K562 (cell line): ENCODE results near the gene ATP6V1F. TPM values are rescaled to one million over a fixed set of nuclear protein-coding genes. Genes with fewer than 3 reads are reported as not detected.

ENCODE experiments used
- BRD9 ChIP-seq: fragments of 450-650 bp; IDR thresholded peaks from 2 replicates; pipeline ENCODE4 v1.6.1; 2018; ENCODE audit warnings: low read depth; ENCODE audit not compliant: partially characterized antibody
- CAMTA2 ChIP-seq: fragments of 250-450 bp; sonication (Bioruptor Pico); conservative IDR thresholded peaks from 2 replicates; pipeline ENCODE4 v1.5.1; 2022
- CXXC5 ChIP-seq: fragments of 250-450 bp; sonication (Bioruptor Pico); IDR thresholded peaks from 2 replicates; pipeline ENCODE4 v1.8.0; 2022; ENCODE audit warnings: inconsistent platforms, mild to moderate bottlenecking, moderate library complexity
- ETV6 ChIP-seq, 3 experiments: fragments of 150-350 bp in 1 of 3; sonication (generic) in 1 of 3; formaldehyde crosslinking in 1 of 3; IDR thresholded peaks; 2 replicates each; pipeline versions ENCODE4 v1.6.1 to v1.8.0; 2014 to 2022; ENCODE audit warnings: borderline replicate concordance in 2 of 3, low read depth in 2 of 3, antibody characterized with exemption in 1 of 3, low read length in 1 of 3, mild to moderate bottlenecking in 1 of 3, missing genetic modification reagents in 1 of 3
- HBP1 ChIP-seq: fragments of 450-650 bp; formaldehyde crosslinking; IDR thresholded peaks from 2 replicates; pipeline ENCODE4 v1.4.0; 2022; ENCODE audit warnings: missing genetic modification characterization
- IRF1 ChIP-seq: sonication (generic); formaldehyde crosslinking; IDR thresholded peaks from 2 replicates; pipeline ENCODE4 v1.8.0; 2022; ENCODE audit warnings: missing genetic modification reagents, mild to moderate bottlenecking, borderline replicate concordance
- JUND ChIP-seq, 2 experiments: IDR thresholded peaks; 2 replicates in 1 of 2; 3 replicates in 1 of 2; pipeline ENCODE4 v1.6.1; 2011; ENCODE audit warnings: borderline replicate concordance in 2 of 2, low read depth in 2 of 2, low read length in 2 of 2, improper control_type of control experiment in 1 of 2, missing biosample characterization in 1 of 2, missing genetic modification characterization in 1 of 2, missing genetic modification reagents in 1 of 2
- KDM5B ChIP-seq: fragments of 200-600 bp; sonication (generic); IDR thresholded peaks from 2 replicates; pipeline ENCODE4 v1.6.1; 2012; ENCODE audit warnings: low read depth, mild to moderate bottlenecking, moderate library complexity, low read length, control low read depth, inconsistent platforms; ENCODE audit not compliant: insufficient replicate concordance
- MEF2A ChIP-seq: IDR thresholded peaks from 2 replicates; pipeline ENCODE4 v1.6.1; 2011; ENCODE audit warnings: low read depth, mild to moderate bottlenecking, low read length, moderate library complexity; ENCODE audit not compliant: control insufficient read depth
- MLX ChIP-seq, 2 experiments: fragments of 450-650 bp in 1 of 2; sonication (generic) in 1 of 2; formaldehyde crosslinking; conservative IDR thresholded peaks; 2 replicates each; pipeline versions ENCODE4 v1.4.0 to v1.8.1; 2020 to 2022; ENCODE audit warnings: mild to moderate bottlenecking in 1 of 2, missing genetic modification reagents in 1 of 2
- NCOA1 ChIP-seq: fragments of 450-650 bp; IDR thresholded peaks from 2 replicates; pipeline ENCODE4 v1.6.1; 2016; ENCODE audit warnings: low read depth
- SIN3B ChIP-seq: fragments of 450-650 bp; IDR thresholded peaks from 2 replicates; pipeline ENCODE4 v1.6.1; 2017; ENCODE audit warnings: low read depth, mild to moderate bottlenecking, moderate library complexity
- SMARCB1 ChIP-seq: IDR thresholded peaks from 2 replicates; pipeline ENCODE4 v1.6.1; 2011; ENCODE audit warnings: improper control_type of control experiment, low read depth; ENCODE audit not compliant: insufficient read length
- SPI1 ChIP-seq: IDR thresholded peaks from 2 replicates; pipeline ENCODE4 v1.6.1; 2011; ENCODE audit warnings: low read depth, low read length, control low read depth, borderline replicate concordance
- TAF1 ChIP-seq: IDR thresholded peaks from 2 replicates; pipeline ENCODE4 v1.6.1; 2011; ENCODE audit warnings: mild to moderate bottlenecking, low read length, moderate library complexity; ENCODE audit not compliant: insufficient read depth, control insufficient read depth, severe bottlenecking; ENCODE audit errors: extremely low read depth
- ZC3H11A ChIP-seq: IDR thresholded peaks from 2 replicates; pipeline ENCODE4 v1.6.1; 2012; ENCODE audit warnings: low read depth, low read length, improper control_type of control experiment
- ZNF239 ChIP-seq: fragments of 250-450 bp; sonication (Bioruptor Pico); IDR thresholded peaks from 2 replicates; pipeline ENCODE4 v1.4.0; 2020; ENCODE audit warnings: mild to moderate bottlenecking
- ZNF263 ChIP-seq: sonication (generic); formaldehyde crosslinking; IDR thresholded peaks from 2 replicates; pipeline ENCODE4 v1.8.0; 2022; ENCODE audit warnings: mild to moderate bottlenecking, missing genetic modification reagents, borderline replicate concordance
- ZNF707 ChIP-seq: fragments of 250-450 bp; sonication (Bioruptor Pico); conservative IDR thresholded peaks from 2 replicates; pipeline ENCODE4 v1.8.0; 2022; ENCODE audit warnings: inconsistent platforms, mild to moderate bottlenecking, moderate library complexity
- ZNF75A ChIP-seq: fragments of 450-650 bp; formaldehyde crosslinking; IDR thresholded peaks from 2 replicates; pipeline ENCODE4 v1.4.0; 2020; ENCODE audit warnings: mild to moderate bottlenecking
- ZNF780A ChIP-seq: fragments of 250-450 bp; sonication (Bioruptor Pico); IDR thresholded peaks from 2 replicates; pipeline ENCODE4 v1.5.0; 2021; ENCODE audit warnings: mild to moderate bottlenecking
- polyA plus RNA-seq, 8 experiments: library from polyadenylated mRNA; depleted of rRNA in 4 of 8; stranded (reverse) in 5 of 8; unstranded in 3 of 8; fragments of >200 nt; fragmentation: Nextera tagmentation in 2 of 8; fragmentation: Illumina TruSeq in 1 of 8; extraction: Ambion mirVana in 2 of 8; extraction: Trizol in 1 of 8; gene quantifications; 2 replicates each; pipeline versions ENCODE4 v1.2.1 to v1.2.3, GENCODE V29; 2011 to 2014; ENCODE audit warnings: inconsistent platforms in 1 of 8, missing spikeins in 1 of 8
- total RNA-seq, 7 experiments: library from RNA; depleted of rRNA in 6 of 7; stranded (reverse); fragments of >200 nt in 6 of 7; fragmentation: Illumina TruSeq in 2 of 7; extraction: Trizol in 2 of 7; gene quantifications; 2 replicates each; pipeline versions ENCODE4 v1.2.1 to v1.2.3, GENCODE V29; 2011 to 2021; ENCODE audit warnings: low replicate concordance in 1 of 7
- TF ChIP-seq, protein P1 (sequence below): sonication (generic); formaldehyde crosslinking; IDR thresholded peaks from 2 replicates; pipeline ENCODE4 v1.8.1; 2023; ENCODE audit warnings: mild to moderate bottlenecking, missing genetic modification reagents, moderate library complexity

Gene ATP6V1F
- total and polyA plus RNA-seq, 9 of the 15 experiments (the other 6 are each of a cell fraction or from before 2014, with no cell fraction given) = 206 to 1,123 (median 542) TPM

DNA sequence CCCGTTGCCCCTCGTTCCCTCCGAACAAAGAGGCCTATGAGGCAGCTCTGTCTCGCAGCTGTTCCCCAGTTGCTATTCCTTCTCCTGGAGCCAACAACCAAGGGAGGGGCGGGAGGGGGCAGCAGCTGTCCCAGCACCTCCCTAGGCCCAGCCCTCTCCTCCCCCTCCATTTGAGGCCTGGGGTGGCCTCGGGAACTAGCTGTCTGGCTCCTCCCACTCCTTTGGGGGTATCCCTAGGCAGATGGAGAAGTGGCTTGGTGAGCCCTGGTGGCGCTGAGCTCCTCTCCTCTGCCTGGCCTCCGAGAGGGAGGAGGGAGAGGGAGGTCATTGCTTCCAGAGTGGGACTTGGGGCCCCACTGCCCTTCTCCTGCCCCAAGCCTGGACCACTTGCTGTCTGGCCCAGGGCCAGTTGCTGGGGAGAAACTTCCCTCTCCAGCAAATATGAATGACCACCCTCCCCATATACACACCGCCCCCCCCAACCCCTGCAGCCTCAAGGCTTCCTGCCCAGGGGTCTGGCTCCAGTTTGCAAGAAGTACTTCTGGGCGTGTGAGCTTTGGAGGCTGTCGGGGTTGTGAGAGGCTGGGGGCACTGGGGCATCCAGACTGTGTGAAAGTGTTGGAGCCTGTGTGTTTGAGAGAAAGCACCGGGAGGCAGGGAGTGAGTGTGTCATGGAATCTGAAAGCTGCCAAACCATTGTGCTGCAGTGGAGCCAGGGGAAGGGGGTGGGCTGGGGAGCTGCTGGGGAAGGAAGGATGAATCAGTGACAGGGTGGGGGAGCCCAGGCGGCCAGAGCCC, 29.3 kb upstream of the ATP6V1F start (continued):
- TF ChIP-seq, protein P1, sequence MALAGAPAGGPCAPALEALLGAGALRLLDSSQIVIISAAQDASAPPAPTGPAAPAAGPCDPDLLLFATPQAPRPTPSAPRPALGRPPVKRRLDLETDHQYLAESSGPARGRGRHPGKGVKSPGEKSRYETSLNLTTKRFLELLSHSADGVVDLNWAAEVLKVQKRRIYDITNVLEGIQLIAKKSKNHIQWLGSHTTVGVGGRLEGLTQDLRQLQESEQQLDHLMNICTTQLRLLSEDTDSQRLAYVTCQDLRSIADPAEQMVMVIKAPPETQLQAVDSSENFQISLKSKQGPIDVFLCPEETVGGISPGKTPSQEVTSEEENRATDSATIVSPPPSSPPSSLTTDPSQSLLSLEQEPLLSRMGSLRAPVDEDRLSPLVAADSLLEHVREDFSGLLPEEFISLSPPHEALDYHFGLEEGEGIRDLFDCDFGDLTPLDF = no peak
- TF ChIP-seq NCOA1 = no peak
- TF ChIP-seq IRF1 (CRISPR knock-in tag) = no peak
- peak; percentile 36; the same call in 1 of the 2 replicates for TF ChIP-seq SPI1
- TF ChIP-seq ZNF263 (CRISPR knock-in tag) = peak; percentile 86
- TF ChIP-seq SIN3B = no peak
- TF ChIP-seq ZNF707 (CRISPR knock-in tag) = no peak
- peak; percentile 2 for TF ChIP-seq KDM5B
- TF ChIP-seq TAF1 = no peak
- TF ChIP-seq CXXC5 (CRISPR knock-in tag) = no peak
- 0 out of 4 replicates have a peak, but pooled peaks of 1 of the 2 experiments have one; percentile 38 for TF ChIP-seq MLX (CRISPR knock-in tag; conservative IDR thresholded peaks at IDR 0.05)
- no peak for TF ChIP-seq ZNF75A (CRISPR knock-in tag)
- TF ChIP-seq BRD9 = no peak
- no peak for TF ChIP-seq ZC3H11A
- TF ChIP-seq SMARCB1 = peak; percentile 7
- no peak for TF ChIP-seq ZNF780A (CRISPR knock-in tag)
- no peak for TF ChIP-seq ZNF239 (CRISPR knock-in tag)
- TF ChIP-seq HBP1 = no peak
- no peak for TF ChIP-seq CAMTA2 (CRISPR knock-in tag)
- TF ChIP-seq JUND (IDR thresholded peaks at IDR 0.05; ENCODE audit: borderline replicate concordance, low read depth, low read length) = no peak
- no peak for TF ChIP-seq JUND (tag; IDR thresholded peaks at IDR 0.05; ENCODE audit: borderline replicate concordance, low read depth, low read length)
- no peak for TF ChIP-seq ETV6 (IDR thresholded peaks at IDR 0.05; ENCODE audit: borderline replicate concordance in 1 of 2, low read depth in 2 of 2, low read length in 1 of 2)
- no peak for TF ChIP-seq ETV6 (CRISPR knock-in tag; IDR thresholded peaks at IDR 0.05; ENCODE audit: borderline replicate concordance)
- TF ChIP-seq MEF2A = no peak
